HepG2 (cell line): ENCODE data around the gene ZNF563. TPM values are rescaled to one million over a fixed set of nuclear protein-coding genes. Genes with fewer than 3 reads are reported as not detected.

Experiments
- ARID5B ChIP-seq: IDR thresholded peaks from 2 replicates; pipeline ENCODE4 v1.4.0; 2020; ENCODE audit warnings: mild to moderate bottlenecking, missing genetic modification reagents
- BORCS8-MEF2B ChIP-seq: sonication (generic); formaldehyde crosslinking; IDR thresholded peaks from 2 replicates; pipeline ENCODE4 v1.8.0; 2022; ENCODE audit warnings: mild to moderate bottlenecking, missing genetic modification reagents
- EHMT2 ChIP-seq: fragments of 200-600 bp; sonication (generic); IDR thresholded peaks from 2 replicates; pipeline ENCODE4 v1.7.0; 2017; ENCODE audit warnings: antibody characterized with exemption, low read depth, low read length, borderline replicate concordance
- FOXO1 ChIP-seq: sonication (generic); formaldehyde crosslinking; IDR thresholded peaks from 2 replicates; pipeline ENCODE4 v1.4.0; 2020; ENCODE audit warnings: missing genetic modification reagents
- HMGXB4 ChIP-seq, 2 experiments: sonication (generic) in 1 of 2; formaldehyde crosslinking in 1 of 2; IDR thresholded peaks; 2 replicates each; pipeline versions ENCODE4 v1.4.0 to v1.6.1; 2018 to 2020; ENCODE audit warnings: missing genetic modification reagents in 2 of 2, borderline replicate concordance in 1 of 2, low read depth in 1 of 2, mild to moderate bottlenecking in 1 of 2, missing biosample characterization in 1 of 2
- ONECUT2 ChIP-seq: sonication (generic); formaldehyde crosslinking; IDR thresholded peaks from 2 replicates; pipeline ENCODE4 v1.4.0; 2020; ENCODE audit warnings: missing genetic modification reagents
- PHB2 ChIP-seq: fragments of 450-650 bp; IDR thresholded peaks from 2 replicates; pipeline ENCODE4 v1.6.1; 2018; ENCODE audit not compliant: partially characterized antibody
- SIX4 ChIP-seq: sonication (generic); formaldehyde crosslinking; IDR thresholded peaks from 2 replicates; pipeline ENCODE4 v1.4.0; 2020; ENCODE audit warnings: missing genetic modification reagents
- ZFP90 ChIP-seq: sonication (generic); formaldehyde crosslinking; IDR thresholded peaks from 2 replicates; pipeline ENCODE4 v1.8.0; 2022; ENCODE audit warnings: missing genetic modification reagents, mild to moderate bottlenecking, inconsistent platforms, borderline replicate concordance
- ZNF460 ChIP-seq: sonication (generic); formaldehyde crosslinking; IDR thresholded peaks from 2 replicates; pipeline ENCODE4 v1.5.1; 2020; ENCODE audit warnings: missing genetic modification reagents, mild to moderate bottlenecking, borderline replicate concordance
- ZNF597 ChIP-seq: sonication (generic); formaldehyde crosslinking; IDR thresholded peaks from 2 replicates; pipeline ENCODE4 v1.5.0; 2020; ENCODE audit warnings: missing genetic modification reagents
- ZNF720 ChIP-seq: sonication (generic); formaldehyde crosslinking; IDR thresholded peaks from 2 replicates; pipeline ENCODE4 v1.4.0; 2020; ENCODE audit warnings: missing genetic modification reagents
- ZNF772 ChIP-seq: sonication (generic); formaldehyde crosslinking; IDR thresholded peaks from 2 replicates; pipeline ENCODE4 v1.5.0; 2020; ENCODE audit warnings: mild to moderate bottlenecking, missing genetic modification reagents
- polyA plus RNA-seq, 8 experiments: library from polyadenylated mRNA; depleted of rRNA in 3 of 8; stranded (reverse) in 7 of 8; unstranded in 1 of 8; fragments of >200 nt; fragmentation: Illumina TruSeq in 4 of 8; extraction: Trizol in 4 of 8; gene quantifications; 2 replicates each; pipeline versions ENCODE4 v1.2.1 to v1.2.3, GENCODE V29; 2011 to 2016; ENCODE audit warnings: low read depth in 4 of 8, missing spikeins in 1 of 8, mixed read lengths in 1 of 8; ENCODE audit not compliant: insufficient read depth in 1 of 8
- total RNA-seq, 5 experiments: library from RNA; depleted of rRNA; stranded (reverse); fragments of >200 nt; fragmentation: Illumina TruSeq; extraction: Trizol; gene quantifications; 2 replicates each; pipeline ENCODE4 v1.2.3, GENCODE V29; 2016; ENCODE audit warnings: low read depth in 1 of 5
- TF ChIP-seq, protein P1 (sequence below): sonication (generic); formaldehyde crosslinking; IDR thresholded peaks from 2 replicates; pipeline ENCODE4 v1.4.0; 2020; ENCODE audit warnings: missing genetic modification reagents, borderline replicate concordance
- TF ChIP-seq, protein P2 (sequence below): sonication (generic); formaldehyde crosslinking; IDR thresholded peaks from 2 replicates; pipeline ENCODE4 v1.8.0; 2022; ENCODE audit warnings: missing genetic modification reagents, mild to moderate bottlenecking, borderline replicate concordance

Gene ZNF563
- total and polyA plus RNA-seq, 2 of the 13 experiments (the other 11 are each of a cell fraction or from before 2014, with no cell fraction given): 7.5 to 19.5 TPM

- peak; percentile 80 for TF ChIP-seq ARID5B (CRISPR knock-in tag)
- 0 out of 2 replicates have a peak, but pooled peaks have one; percentile 33 for TF ChIP-seq FOXO1 (CRISPR knock-in tag)
- no peak for TF ChIP-seq ZNF597 (CRISPR knock-in tag)
- no peak for TF ChIP-seq ZNF772 (CRISPR knock-in tag)
- TF ChIP-seq, protein P1, sequence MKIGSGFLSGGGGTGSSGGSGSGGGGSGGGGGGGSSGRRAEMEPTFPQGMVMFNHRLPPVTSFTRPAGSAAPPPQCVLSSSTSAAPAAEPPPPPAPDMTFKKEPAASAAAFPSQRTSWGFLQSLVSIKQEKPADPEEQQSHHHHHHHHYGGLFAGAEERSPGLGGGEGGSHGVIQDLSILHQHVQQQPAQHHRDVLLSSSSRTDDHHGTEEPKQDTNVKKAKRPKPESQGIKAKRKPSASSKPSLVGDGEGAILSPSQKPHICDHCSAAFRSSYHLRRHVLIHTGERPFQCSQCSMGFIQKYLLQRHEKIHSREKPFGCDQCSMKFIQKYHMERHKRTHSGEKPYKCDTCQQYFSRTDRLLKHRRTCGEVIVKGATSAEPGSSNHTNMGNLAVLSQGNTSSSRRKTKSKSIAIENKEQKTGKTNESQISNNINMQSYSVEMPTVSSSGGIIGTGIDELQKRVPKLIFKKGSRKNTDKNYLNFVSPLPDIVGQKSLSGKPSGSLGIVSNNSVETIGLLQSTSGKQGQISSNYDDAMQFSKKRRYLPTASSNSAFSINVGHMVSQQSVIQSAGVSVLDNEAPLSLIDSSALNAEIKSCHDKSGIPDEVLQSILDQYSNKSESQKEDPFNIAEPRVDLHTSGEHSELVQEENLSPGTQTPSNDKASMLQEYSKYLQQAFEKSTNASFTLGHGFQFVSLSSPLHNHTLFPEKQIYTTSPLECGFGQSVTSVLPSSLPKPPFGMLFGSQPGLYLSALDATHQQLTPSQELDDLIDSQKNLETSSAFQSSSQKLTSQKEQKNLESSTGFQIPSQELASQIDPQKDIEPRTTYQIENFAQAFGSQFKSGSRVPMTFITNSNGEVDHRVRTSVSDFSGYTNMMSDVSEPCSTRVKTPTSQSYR: peak; percentile 45; the same call in 1 of the 2 replicates
- no peak for TF ChIP-seq SIX4
- TF ChIP-seq ZNF720 (CRISPR knock-in tag): no peak
- no peak for TF ChIP-seq ZFP90 (CRISPR knock-in tag)
- TF ChIP-seq HMGXB4 (CRISPR knock-in tag; IDR thresholded peaks at IDR 0.05; ENCODE audit: borderline replicate concordance in 1 of 2, low read depth in 1 of 2): no peak
- no peak for TF ChIP-seq ONECUT2 (CRISPR knock-in tag)
- no peak for TF ChIP-seq PHB2
- TF ChIP-seq, protein P2, sequence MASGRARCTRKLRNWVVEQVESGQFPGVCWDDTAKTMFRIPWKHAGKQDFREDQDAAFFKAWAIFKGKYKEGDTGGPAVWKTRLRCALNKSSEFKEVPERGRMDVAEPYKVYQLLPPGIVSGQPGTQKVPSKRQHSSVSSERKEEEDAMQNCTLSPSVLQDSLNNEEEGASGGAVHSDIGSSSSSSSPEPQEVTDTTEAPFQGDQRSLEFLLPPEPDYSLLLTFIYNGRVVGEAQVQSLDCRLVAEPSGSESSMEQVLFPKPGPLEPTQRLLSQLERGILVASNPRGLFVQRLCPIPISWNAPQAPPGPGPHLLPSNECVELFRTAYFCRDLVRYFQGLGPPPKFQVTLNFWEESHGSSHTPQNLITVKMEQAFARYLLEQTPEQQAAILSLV: no peak
- no peak for TF ChIP-seq ZNF460 (CRISPR knock-in tag)
- TF ChIP-seq BORCS8-MEF2B (CRISPR knock-in tag): no peak
- peak; percentile 43; the same call in 1 of the 2 replicates for TF ChIP-seq EHMT2
- TF ChIP-seq, all 625 proteins: peak for 59
Measured at GRCh38 chr19:12330340-12330739, 3.1 kb downstream of the ZNF563 start (continued).
